Duodenal mucosa (tissue), 2 donors: ENCODE results near the gene SETX.
"Not testable (repeated sequence)": the region's sequence is repeated elsewhere in the genome, so short reads cannot be mapped to it uniquely, and the experiment has no call there.

Experiments used
- H3K27ac ChIP-seq: one replicate; pipeline ENCODE4 v1.7.0; 2013; ENCODE audit warnings: low read depth, low read length
- H3K27me3 ChIP-seq, 2 donors: one replicate each; pipeline ENCODE4 v1.7.0; 2013; ENCODE audit warnings: low read length in 2 of 2, control low read depth in 1 of 2; ENCODE audit not compliant: insufficient read depth in 2 of 2, control insufficient read depth in 1 of 2
- H3K36me3 ChIP-seq, 2 donors: one replicate each; pipeline ENCODE4 v1.7.0; 2013; ENCODE audit warnings: low read length in 2 of 2, control low read depth in 1 of 2; ENCODE audit not compliant: insufficient read depth in 2 of 2, control insufficient read depth in 1 of 2
- H3K4me1 ChIP-seq, 2 donors: one replicate each; pipeline ENCODE4 v1.7.0; 2013; ENCODE audit warnings: low read length in 2 of 2, control low read depth in 1 of 2; ENCODE audit not compliant: insufficient read depth in 2 of 2, control insufficient read depth in 1 of 2
- H3K4me3 ChIP-seq, 2 donors: one replicate each; pipeline ENCODE4 v1.7.0; 2013; ENCODE audit warnings: low read length in 2 of 2, low read depth in 1 of 2
- H3K9ac ChIP-seq, 2 donors: one replicate each; pipeline ENCODE4 v1.7.0; 2013; ENCODE audit warnings: low read length in 2 of 2, low read depth in 1 of 2
- H3K9me3 ChIP-seq, 2 donors: one replicate each; pipeline ENCODE4 v1.7.0; 2013; ENCODE audit warnings: low read length in 2 of 2, control low read depth in 1 of 2; ENCODE audit not compliant: control insufficient read depth in 1 of 2

SETX gene

DNA sequence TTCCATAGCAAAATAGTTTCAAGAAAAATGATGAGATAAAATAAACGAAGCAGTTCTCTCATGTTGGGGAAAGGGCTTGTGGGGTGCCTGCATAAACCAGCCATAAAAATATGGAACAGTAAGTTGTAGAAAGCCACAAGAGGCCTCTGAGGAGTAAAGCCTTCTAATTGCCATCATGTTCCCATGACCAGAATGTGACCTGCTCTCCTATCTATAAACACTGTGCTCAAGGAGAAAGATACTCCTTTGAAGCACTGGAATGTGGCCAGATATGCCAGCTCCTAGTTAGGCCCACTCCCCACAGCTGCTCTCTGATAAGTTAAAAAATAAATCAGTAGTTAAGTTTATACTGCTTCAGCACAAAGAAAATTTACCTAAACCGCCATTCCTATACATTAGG is 65.8 kb downstream of the SETX start:
- Histone ChIP-seq H3K9ac (no peak overlapping the region), H3K36me3 (peaks cover 14 to 42% of the 10 kb centered on the region in 2 donors), H3K27ac (no peak overlapping the region), H3K4me1 (peaks cover 4 to 8% of the 10 kb centered on the region in 2 donors), H3K4me3 (no peak overlapping the region), H3K9me3 (no peaks in the 10 kb centered on the region), H3K27me3 (no peaks in the 10 kb centered on the region)

DNA sequence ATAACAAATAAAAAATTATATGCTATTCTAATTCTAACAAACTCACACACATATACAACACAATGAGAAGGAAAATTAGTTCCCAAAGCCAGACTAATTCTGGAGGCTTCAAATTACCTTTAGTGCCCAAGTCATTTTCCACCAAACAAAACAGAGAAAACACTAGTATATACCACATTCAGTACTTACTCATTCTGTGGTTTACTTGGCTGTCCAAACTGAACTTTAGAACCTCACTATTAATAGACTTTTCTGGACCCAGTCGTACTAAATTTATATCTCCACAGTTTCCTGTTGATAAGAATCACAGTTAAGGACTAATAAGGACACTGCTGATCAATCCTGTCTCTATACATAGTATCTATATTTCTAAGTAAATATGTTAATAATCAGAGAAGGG is 66.4 kb downstream of the SETX start:
- peaks cover 17 to 46% of the 10 kb centered on the region in 2 donors for H3K36me3 ChIP-seq
- H3K9me3 ChIP-seq: no peaks in the 10 kb centered on the region
- peaks cover 4 to 8% of the 10 kb centered on the region in 2 donors for H3K4me1 ChIP-seq
- H3K4me3 ChIP-seq: no peak overlapping the region
- H3K27me3 ChIP-seq: no peaks in the 10 kb centered on the region
- no peak overlapping the region for H3K27ac ChIP-seq
- no peak overlapping the region for H3K9ac ChIP-seq

DNA sequence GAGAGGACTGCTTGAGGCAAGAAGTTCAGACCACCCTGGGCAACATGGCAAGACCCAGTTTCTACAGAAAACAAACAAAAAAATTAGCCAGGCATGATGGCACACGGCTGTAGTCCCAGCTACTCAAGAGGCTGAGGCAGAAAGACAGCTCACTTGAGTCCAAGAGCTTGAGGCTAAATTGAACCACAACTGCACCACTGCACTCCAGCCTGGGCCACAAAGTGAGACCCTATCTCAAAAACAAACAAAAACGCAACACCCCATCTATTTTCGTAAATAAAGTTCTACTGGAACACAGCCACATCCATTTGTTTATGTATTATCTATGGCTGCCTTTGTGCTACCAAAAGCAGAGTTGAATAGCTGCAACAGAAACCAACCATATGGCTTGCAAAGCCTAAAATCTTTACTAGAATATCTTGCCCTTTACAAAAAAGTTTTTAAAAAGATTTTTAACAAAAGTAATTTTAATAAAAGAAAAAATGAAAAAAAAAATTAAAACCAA is 67.5 kb downstream of the SETX start:
- H3K9me3 ChIP-seq: no peaks in the 10 kb centered on the region
- H3K27ac ChIP-seq: no peak overlapping the region
- H3K36me3 ChIP-seq: peaks cover 28 to 56% of the 10 kb centered on the region in 2 donors
- H3K4me1 ChIP-seq: peaks cover 4 to 8% of the 10 kb centered on the region in 2 donors
- H3K4me3 ChIP-seq: no peak overlapping the region
- H3K9ac ChIP-seq: no peak overlapping the region
- H3K27me3 ChIP-seq: no peaks in the 10 kb centered on the region

DNA sequence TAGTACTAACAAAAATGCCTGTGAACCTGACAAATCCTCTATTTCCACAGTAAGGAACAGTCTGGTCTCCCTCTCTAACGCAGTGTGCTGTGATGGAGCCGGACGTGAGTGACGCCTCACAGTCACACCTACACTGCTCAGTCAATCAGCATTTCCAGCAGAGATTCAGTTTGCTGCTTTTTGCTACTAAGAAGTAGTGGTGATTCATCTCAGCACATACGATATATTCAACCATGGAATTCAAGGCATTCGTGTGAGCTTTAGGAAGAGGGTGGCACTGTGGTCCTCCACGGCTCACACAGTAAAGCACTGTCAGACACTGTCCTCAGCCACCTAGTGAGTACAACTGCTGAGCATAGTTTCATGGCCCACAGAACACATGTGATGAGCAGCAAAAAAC is 70.9 kb downstream of the SETX start:
- H3K36me3 ChIP-seq: peaks cover 43 to 90% of the 10 kb centered on the region in 2 donors
- no peaks in the 10 kb centered on the region for H3K9me3 ChIP-seq

DNA sequence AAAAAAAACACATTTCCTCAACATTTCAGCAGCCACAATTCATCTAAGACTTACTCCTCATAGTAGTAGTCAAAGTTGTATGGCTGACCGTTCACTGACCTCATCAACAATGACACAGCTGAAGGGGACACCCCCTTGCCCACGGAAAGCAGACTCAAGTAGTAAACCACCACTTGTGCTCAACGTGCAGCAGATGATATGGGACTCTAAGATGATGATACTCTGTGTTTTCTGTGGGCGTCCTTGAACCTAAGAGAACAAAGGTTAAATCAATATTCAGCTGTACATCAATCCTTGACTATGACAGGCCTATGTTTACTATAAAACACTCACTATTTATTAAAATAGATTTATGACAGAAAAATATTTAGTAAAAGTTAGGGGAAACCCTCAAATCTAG is 71.6 kb downstream of the SETX start:
- Histone ChIP-seq H3K9me3 (no peaks in the 10 kb centered on the region), H3K4me1 (no peaks in the 10 kb centered on the region), H3K4me3 (no peak overlapping the region), H3K27ac (no peak overlapping the region), H3K9ac (no peak overlapping the region), H3K36me3 (peaks cover 48 to 92% of the 10 kb centered on the region in 2 donors), H3K27me3 (no peaks in the 10 kb centered on the region)

More for the DNA sequence above, 70.9 kb downstream of the SETX start:
- H3K27ac ChIP-seq: no peak overlapping the region
- H3K9ac ChIP-seq: no peak overlapping the region
- no peak overlapping the region for H3K4me3 ChIP-seq
- no peaks in the 10 kb centered on the region for H3K27me3 ChIP-seq
- H3K4me1 ChIP-seq: peaks cover 3 to 4% of the 10 kb centered on the region in 2 donors

DNA sequence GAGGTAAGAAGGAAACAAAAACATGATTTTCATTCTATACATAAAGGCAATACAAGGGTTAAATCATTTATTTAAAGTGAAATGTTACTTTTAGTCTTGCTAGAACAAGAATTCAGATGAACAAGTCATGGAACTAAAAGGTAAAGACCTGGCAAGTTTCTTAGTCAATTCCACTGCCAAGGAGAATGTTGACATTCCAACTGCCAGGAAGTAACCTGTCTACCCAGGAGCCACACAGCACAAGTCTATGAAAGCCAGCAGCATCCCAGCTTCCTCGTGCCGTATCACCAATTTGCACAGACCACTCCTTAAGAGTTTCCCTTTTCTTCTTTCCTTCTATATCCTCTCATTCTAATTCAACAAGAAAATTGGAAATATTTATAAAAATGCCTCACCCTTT is 79.9 kb downstream of the SETX start:
- H3K4me3 ChIP-seq: no peak overlapping the region
- H3K9me3 ChIP-seq: no peaks in the 10 kb centered on the region
- no peak overlapping the region for H3K27ac ChIP-seq
- no peaks in the 10 kb centered on the region for H3K4me1 ChIP-seq
- H3K36me3 ChIP-seq: peaks cover 52 to 86% of the 10 kb centered on the region in 2 donors
- H3K27me3 ChIP-seq: no peaks in the 10 kb centered on the region
- H3K9ac ChIP-seq: no peak overlapping the region

DNA sequence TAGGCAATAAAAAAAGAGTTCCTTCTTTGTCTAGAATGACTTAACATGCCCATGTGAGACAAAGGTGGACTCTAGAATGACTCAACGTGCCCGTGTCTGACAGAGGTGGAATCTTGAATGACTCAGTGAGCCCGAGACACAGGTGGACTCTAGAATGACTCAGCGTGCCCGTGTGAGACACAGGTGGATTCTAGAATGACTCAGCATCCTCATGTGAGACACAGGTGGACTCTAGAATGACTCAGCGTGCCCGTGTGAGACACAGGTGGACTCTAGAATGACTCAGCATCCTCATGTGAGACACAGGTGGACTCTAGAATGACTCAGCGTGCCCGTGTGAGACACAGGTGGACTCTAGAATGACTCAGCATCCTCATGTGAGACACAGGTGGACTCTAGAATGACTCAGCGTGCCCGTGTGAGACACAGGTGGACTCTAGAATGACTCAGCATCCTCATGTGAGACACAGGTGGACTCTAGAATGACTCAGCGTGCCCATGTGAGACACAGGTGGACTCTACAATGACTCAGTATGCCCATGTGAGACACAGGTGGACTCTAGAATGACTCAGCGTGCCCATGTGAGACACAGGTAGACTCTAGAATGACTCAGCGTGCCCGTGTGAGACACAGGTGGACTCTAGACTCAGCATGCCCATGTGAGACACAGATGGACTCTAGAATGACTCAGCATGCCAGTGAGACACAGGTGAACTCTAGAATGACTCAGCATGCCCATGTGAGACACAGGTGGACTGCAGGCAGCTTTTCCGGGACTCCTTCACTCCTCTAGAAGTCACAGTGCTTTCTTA is 84.9 kb downstream of the SETX start:
- H3K36me3 ChIP-seq: peaks cover 41 to 78% of the 10 kb centered on the region in 2 donors
- H3K4me3 ChIP-seq, H3K27ac ChIP-seq: not testable (repeated sequence)

DNA sequence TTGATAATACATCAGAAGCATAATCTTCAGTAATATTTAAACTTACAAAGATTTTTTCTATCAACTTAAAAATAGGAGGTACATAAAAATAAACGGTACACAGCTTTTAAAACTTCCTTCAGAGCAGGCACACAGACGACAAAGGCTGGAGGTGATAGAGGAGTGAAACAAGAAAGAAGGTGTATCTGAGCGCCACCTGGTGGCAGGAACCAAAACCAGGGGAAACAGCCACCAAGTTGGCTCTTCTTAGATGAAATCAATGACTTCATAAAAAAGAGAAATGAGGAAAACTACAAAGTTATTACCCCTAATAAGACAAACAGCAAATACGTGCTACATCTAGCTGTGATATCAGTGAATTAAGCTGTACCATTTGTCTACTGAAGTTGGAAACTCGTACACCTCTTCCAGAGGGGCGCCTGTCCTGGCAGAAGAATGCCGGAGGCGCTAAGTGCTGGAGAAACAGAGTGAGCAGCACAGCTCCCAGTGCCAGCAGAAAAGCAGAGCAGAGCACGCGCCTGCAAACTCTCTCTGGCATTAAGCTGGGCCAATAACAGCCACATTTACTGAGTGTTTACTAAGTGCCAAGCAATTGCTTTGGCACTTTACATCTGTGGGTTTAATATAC is 85.9 kb downstream of the SETX start:
- Histone ChIP-seq H3K9me3 (no peaks in the 10 kb centered on the region), H3K27me3 (no peaks in the 10 kb centered on the region), H3K9ac (no peak overlapping the region), H3K27ac (no peak overlapping the region), H3K36me3 (peaks cover 47 to 84% of the 10 kb centered on the region in 2 donors), H3K4me3 (no peak overlapping the region), H3K4me1 (no peaks in the 10 kb centered on the region)

More for the DNA sequence above, 84.9 kb downstream of the SETX start:
- H3K9ac ChIP-seq, H3K27me3 ChIP-seq, H3K4me1 ChIP-seq, H3K9me3 ChIP-seq: not testable (repeated sequence)

DNA sequence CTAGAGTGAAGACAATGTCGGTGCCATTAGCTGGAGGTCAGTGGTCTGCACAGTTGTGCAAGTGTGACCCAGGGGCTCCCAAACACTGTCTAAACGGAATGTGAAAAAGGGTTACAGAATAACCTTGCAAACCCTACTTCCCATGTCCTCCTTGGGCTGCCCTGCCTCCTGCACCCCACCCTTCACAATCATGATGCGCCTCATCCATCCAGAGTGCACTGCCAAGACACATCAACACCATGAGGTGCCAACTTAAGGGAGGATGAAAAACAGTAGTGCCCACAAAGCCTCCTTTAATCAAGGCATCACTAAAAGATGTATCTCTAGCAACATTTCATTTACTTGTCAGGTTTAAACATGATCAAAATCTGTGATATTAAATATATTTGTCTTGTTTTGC is 87.1 kb downstream of the SETX start:
- Histone ChIP-seq H3K27me3 (no peaks in the 10 kb centered on the region), H3K9ac (no peak overlapping the region), H3K4me1 (no peaks in the 10 kb centered on the region), H3K4me3 (no peak overlapping the region), H3K27ac (no peak overlapping the region), H3K36me3 (peaks cover 55 to 84% of the 10 kb centered on the region in 2 donors), H3K9me3 (no peaks in the 10 kb centered on the region)

DNA sequence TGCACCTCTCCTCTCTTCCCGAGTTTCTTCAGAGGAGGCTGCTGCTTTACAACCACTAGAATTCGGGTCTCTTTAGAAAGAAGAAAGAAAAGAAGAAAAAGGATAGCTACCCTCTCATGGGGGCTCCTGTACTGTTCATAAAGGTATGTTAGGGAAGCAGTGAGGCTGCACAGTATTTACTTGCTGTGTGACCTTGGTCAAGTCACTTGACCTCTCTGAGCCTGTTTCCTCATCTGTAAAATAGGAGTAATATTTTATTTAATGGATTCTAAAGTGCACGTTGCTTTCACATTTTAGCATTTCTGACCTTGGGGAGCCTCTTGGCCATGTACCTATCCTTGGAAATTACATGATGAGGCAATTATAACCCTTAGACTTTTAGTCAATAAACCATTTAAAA is 88.8 kb downstream of the SETX start:
- H3K27me3 ChIP-seq: no peaks in the 10 kb centered on the region
- no peak overlapping the region for H3K9ac ChIP-seq
- H3K36me3 ChIP-seq: peaks cover 61 to 80% of the 10 kb centered on the region in 2 donors
- no peaks in the 10 kb centered on the region for H3K9me3 ChIP-seq
- no peak overlapping the region for H3K4me3 ChIP-seq
- no peak overlapping the region for H3K27ac ChIP-seq
- no peaks in the 10 kb centered on the region for H3K4me1 ChIP-seq
